T-helper 22 cell (primary cell): ENCODE results near the gene MICALL2.

ENCODE experiments used
- DNase-seq: peaks from one replicate; pipeline ENCODE4 v3.0.0-alpha.2; 2020; ENCODE audit warnings: low read depth

The MICALL2 gene

GRCh38 chr7:1433128-1433920, 25.9 kb downstream of the MICALL2 start:
- DNase-seq = no peak

- peak; percentile 40 for DNase-seq
Observed at GRCh38 chr7:1432411-1433082, 26.7 kb downstream of the MICALL2 start.

GRCh38 chr7:1431634-1432380, 27.5 kb downstream of the MICALL2 start:
- no peak for DNase-seq

DNA sequence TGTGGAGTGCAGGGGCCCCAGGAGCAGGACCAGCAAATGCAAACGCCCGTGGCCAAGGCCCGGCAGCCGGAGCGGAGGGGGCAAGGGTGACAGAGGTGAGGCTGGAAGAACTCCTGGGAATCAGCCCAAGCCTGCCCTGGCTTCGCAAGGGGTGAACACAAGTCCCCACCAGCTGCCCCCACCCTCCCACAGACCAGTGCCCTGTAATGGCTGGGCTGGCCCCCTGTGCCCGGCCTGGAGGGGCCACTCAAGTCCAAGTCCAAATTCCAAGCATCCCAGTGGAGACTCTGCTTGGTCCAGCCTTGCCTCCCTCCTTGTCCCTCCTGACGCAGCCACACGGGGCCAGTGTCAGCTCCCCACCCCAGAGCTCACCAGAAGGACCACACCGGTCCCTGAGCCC, 28.0 kb downstream of the MICALL2 start:
- no peak for DNase-seq

DNA sequence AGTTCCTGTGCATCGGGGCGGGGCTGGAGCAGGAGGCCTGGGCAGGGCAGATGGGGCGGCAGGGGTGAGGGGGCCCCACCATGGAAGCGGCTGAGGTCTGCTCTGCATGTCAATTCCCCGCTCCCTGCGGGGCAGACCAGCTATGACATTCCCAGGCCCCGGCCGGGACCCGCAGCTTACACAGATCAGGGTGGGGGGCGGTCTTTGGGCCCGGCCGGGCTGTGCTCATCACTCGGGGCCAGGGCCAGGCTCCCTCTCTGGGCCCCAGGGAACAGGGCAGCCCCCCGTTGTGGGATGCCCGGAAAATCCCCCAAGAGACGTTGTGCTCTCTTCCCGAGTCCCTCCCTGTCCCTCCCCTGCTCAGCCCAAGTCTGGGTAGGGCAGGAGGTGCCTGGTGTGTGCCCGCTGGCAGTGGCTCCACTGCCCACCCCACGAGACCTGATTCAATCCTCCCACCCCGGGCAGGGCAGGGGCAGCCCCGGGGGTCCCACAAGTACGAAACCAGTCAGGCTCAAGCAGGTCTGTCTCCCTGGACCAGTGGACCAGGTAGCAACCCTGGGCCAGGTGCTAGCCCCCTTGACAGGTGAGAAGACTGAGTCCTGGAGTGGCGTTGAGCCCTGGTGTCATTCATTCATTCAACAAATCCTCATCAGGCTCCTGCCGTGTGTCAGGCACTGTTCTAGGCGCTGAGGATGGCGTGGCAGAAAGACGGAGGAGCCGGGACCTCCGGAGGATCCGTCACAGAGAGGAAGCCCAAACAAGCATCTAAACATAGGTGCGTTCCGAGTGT, 29.0 kb downstream of the MICALL2 start:
- no peak for DNase-seq

DNA sequence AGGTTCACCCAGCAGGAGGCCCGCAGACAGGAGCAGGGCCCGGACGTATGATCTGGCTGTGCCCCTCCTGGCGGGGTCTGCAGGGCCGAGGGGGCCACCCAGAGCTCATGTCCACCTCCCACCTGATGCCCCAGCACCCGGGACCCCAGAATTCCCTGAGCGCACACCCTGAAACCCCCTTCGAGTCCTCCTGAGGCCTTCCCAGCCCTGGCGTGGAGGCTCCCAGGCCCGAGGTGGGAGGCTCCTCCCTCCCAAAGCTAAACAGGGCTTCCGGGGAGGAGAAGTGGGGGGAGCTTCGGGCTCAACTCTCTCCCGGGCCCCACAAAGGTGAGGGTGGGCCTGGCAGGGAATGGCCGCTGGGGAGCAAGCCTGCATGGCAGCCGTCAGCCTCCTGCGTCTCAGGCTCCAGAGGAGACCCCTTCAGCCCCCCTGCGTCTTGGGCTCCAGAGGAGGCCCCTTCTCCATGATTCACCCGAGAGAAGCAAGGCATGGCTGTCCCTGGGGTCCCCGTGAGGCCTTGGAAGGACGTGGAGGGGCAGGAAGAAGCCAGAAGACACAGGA, 30.2 kb downstream of the MICALL2 start:
- DNase-seq = no peak

DNA sequence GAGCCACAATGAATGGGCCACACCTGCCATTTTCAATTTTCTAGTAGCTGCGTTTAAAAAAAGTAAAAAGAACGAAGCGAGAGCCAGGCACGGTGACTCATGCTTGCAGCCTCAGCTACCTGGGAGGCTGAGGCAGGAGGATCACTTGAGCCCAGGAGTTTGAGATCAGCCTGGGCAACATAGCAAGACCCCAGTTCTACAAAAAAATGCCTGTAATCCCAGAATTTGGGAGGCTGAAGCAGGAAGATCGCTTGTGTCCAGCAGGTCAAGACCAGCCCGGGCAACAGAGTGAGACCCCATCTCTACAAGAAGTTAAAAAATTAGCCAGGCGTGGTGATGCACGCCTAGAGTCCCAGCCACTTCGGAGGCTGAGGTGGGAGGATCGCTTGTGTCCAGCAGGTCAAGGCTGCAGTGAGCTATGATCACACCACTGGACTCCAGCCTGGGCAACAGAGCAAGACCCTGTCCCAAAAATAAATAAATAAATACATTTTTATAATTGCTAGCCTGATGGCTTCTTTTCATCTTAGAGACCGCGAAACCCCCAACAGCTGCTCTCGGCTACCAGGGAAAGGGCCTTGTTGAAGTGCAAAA, 32.1 kb downstream of the MICALL2 start:
- no peak for DNase-seq

DNA sequence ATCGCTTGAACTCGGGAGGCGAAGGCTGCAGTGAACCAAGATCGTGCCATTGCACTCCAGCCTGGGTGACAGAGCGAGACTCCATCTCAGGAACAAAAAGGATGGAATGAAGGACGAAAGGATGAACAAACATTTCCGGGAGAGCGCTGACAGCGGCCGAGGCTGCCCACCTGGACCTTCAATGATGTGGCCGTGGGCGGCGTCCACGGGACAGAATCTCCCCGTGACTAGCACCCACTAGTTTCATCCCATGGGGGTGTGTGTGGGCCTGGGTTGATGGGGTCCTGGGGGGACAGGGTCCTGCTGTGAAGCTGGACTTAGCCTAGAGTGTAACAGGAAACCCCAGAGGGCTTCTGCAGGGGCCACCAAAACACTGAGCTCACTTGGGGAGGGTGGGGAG, 32.8 kb downstream of the MICALL2 start:
- DNase-seq = no peak

- DNase-seq = no peak
Observed at GRCh38 chr7:1425292-1426136, 33.8 kb downstream of the MICALL2 start.

DNA sequence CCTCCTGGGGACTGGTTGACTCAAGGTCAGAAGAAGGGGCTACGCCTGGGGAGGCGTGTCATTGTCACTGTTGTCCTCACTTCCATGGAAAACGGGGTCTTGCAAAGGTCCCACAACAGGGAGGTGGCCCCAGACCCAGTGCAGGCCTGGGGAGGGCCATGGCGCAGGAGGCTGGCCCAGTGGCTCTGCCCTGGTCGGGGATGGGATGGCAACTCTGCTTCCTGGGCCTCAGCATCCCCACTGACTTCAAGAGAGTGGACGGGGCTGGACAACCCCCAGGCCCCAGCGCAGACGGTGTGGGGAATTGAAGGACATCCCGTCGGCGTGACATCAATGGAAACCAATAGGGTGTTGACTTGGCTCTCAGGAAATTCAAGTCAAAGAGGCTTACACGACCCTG, 35.2 kb downstream of the MICALL2 start:
- no peak for DNase-seq

- DNase-seq = no peak
Observed at GRCh38 chr7:1423264-1423811, 35.9 kb downstream of the MICALL2 start.

- no peak for DNase-seq
Observed at GRCh38 chr7:1422512-1423263, 36.6 kb downstream of the MICALL2 start.

- DNase-seq = no peak
Observed at GRCh38 chr7:1421946-1422345, 37.3 kb downstream of the MICALL2 start.

DNA sequence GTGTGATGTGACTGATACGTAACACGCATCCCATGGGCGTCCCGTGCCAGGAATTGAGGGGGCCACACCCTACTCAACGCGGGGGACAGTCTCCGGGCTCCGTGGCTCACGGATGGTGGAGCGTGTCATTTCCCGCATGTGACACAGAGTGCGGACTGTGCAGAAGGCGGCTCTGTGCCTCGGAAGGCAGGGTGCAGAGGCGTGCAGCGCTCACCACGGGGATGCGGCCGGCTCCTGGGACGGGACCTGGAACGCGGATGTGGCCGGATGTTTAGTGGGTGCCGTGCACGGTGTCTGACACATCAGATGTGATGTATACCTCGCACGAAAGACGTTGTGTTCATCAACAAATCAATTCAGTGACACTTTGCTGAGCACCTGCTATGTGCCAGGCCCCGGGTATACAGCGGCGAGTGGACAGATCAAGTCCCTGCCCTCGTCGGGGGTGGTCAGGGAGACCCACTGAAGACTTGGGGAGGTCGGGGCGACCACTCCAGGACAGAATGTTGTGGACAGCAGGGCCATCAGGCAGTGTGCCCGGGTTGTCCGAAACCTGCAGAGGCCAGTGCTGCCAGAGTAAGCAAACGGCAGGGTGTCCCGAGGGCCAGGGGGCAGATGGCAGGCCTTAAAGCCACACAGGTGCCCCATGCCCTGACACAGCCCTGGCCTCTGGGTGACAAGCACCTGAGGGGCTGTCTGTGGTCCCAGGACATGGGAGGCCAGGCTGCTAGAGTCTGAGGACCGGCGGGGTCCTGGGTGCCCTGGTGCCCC, 38.1 kb downstream of the MICALL2 start:
- no peak for DNase-seq

DNA sequence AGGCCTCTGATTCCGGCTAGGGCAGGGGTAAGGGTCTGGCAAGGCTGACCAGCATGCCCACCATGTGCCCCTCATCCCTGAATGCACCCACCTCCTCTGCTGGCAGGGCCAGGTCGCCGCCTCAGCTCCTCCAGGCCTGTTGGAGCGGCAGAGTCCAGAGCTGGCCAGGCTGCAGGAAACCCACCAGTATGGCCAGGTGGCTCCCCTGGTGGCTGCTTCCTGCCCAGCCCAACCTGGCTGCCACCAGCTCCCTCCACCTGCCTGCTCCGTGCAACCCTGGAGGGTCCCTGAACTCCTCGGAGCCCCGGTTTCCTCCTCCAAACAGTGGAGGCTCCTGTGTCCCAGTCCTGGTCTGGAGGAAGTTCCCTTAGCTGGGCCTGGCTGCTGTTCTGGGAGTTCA, 39.6 kb downstream of the MICALL2 start:
- DNase-seq = no peak

DNA sequence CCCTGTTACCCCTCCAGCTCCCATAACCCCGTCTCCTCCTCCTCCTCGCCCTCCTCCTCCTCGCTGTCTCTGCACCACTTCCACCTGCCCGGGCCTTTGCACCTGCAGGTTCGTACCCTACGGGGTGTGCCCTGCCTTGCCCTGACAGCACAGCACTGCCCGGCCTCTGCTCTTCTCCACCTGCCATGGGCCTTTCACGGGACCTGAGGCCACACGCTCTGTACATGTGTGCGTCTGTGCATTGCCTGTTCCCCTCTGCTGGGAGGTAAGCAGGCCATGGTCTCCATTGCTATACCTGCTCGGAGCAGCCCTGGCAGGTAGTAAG, 40.0 kb downstream of the MICALL2 start:
- no peak for DNase-seq

DNA sequence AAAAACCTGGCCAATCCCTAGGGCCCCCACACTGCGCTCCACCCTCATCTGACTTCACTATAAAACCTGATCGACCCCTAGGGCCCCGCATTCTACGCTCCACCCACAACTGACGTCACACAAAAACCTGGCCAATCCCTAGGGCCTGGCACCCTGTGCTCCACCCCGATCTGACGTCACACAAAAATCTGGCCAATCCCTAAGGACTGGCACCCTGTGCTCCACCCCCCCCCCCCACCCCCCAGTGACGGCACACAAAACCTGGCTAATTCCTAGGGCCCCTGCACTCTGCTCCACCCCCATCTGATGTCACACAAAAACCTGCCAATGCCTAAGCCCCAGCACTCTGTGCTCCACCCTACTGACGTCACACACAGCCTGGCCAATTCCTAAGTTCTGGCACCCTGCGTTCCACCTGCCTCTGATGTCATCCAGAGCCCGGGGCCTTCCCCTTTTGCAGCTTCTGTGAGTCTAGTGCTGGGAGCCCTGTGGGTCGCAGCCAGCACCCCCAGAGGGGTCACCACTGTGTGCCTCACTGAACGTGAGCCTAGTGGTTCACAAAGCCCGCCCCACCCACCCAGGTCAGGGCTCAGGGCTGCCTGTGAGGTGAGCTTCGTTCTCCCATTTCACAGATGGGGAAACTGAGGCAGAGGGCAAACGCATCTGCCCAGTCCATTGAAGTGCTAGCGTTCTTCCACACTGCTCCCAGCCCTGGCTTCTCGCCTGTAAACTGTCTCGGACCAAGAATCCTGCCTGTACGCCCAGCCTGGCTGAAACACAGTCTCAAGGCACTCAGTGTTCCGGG, 40.6 kb downstream of the MICALL2 start:
- no peak for DNase-seq

GRCh38 chr7:1415389-1415990, 43.8 kb downstream of the MICALL2 start:
- DNase-seq = no peak
